ENCODE results near the gene TMEM38B. TPM values are rescaled to one million over a fixed set of nuclear protein-coding genes. Genes with fewer than 3 reads are reported as not detected.
"Not testable (repeated sequence)": the region's sequence is repeated elsewhere in the genome, so short reads cannot be mapped to it uniquely, and the experiment has no call there.

The TMEM38B gene
- total and polyA plus RNA-seq, 2 of the 8 experiments (the other 6 are each of a cell fraction or from before 2014, with no cell fraction given): 10.6 to 12.4 TPM

DNA sequence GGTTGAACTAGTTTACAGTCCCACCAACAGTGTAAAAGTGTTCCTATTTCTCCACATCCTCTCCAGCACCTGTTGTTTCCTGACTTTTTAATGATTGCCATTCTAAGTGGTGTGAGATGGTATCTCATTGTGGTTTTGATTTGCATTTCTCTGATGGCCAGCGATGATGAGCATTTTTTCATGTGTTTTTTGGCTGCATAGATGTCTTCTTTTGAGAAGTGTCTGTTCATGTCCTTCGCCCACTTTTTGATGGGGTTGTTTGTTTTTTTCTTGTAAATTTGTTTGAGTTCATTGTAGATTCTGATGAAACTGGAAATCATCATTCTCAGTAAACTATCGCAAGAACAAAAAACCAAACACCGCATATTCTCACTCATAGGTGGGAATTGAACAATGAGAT is 9.3 kb downstream of the TMEM38B start:
- FAIRE-seq; H2AK5ac ChIP-seq (ENCODE audit: low read depth, low read length); POLR2A ChIA-PET (ENCODE audit: partially characterized antibody); H3K4me3 ChIP-seq (ENCODE audit: extremely low read depth in 1 of 4, insufficient read depth in 2 of 4, low read depth in 3 of 4, low read length in 4 of 4); H4K8ac ChIP-seq (ENCODE audit: extremely low read depth, insufficient read depth, low read length); H2BK12ac ChIP-seq (ENCODE audit: low read depth, low read length); H4K20me1 ChIP-seq (replicated peaks in 1 of 2; ENCODE audit: control insufficient read depth in 1 of 2, insufficient read depth in 2 of 2, low read length in 2 of 2); H2BK15ac ChIP-seq (ENCODE audit: low read length); H2AFZ ChIP-seq (ENCODE audit: low read length); H3K9ac ChIP-seq (replicated peaks in 1 of 4; ENCODE audit: extremely low read depth in 1 of 4, low read depth in 3 of 4, low read length in 3 of 4); H4K91ac ChIP-seq (replicated peaks; ENCODE audit: insufficient read length, low read length); H3K4ac ChIP-seq (replicated peaks; ENCODE audit: insufficient read length, low read depth, low read length); H3K23ac ChIP-seq (ENCODE audit: insufficient read length); DNase-seq (ENCODE audit: low read depth in 1 of 2, low spot score in 2 of 2); H4K5ac ChIP-seq (ENCODE audit: insufficient read length, low read depth, low read length); H3K4me2 ChIP-seq (ENCODE audit: insufficient read depth in 1 of 2, low read depth in 2 of 2, low read length in 2 of 2); H3K36me3 ChIP-seq (ENCODE audit: control insufficient read depth in 2 of 4, insufficient read depth in 4 of 4, low read length in 3 of 4); CTCF ChIA-PET (ENCODE audit: partially characterized antibody); H3K9me3 ChIP-seq (ENCODE audit: insufficient read depth in 2 of 2, low read depth in 1 of 2, low read length in 1 of 2); H3K79me2 ChIP-seq (ENCODE audit: control insufficient read depth in 1 of 2, insufficient read depth in 2 of 2, low read length in 2 of 2); H3K27ac ChIP-seq (ENCODE audit: low read depth, low read length); H3K4me1 ChIP-seq (replicated peaks in 1 of 4; ENCODE audit: control insufficient read depth in 3 of 4, insufficient read depth in 4 of 4, low read length in 3 of 4); H2BK20ac ChIP-seq (ENCODE audit: low read length); H3K23me2 ChIP-seq (ENCODE audit: low read depth, low read length); H3K79me1 ChIP-seq (ENCODE audit: low read depth, low read length); H3K14ac ChIP-seq (ENCODE audit: insufficient read length); H3K18ac ChIP-seq (ENCODE audit: extremely low read depth, low read length); H3K27me3 ChIP-seq (replicated peaks in 1 of 4; ENCODE audit: control insufficient read depth in 3 of 4, extremely low read depth in 1 of 4, insufficient read depth in 3 of 4, low read length in 3 of 4); H2BK5ac ChIP-seq (ENCODE audit: low read depth, low read length); H3K56ac ChIP-seq (replicated peaks; ENCODE audit: insufficient read length, low read depth, low read length); H2BK120ac ChIP-seq (replicated peaks; ENCODE audit: low read depth, low read length): not testable (repeated sequence)
- WGBS, 2 experiments (ENCODE audit: extremely low coverage in 1 of 2, insufficient coverage in 1 of 2, insufficient read length in 1 of 2, insufficient replicate concordance in 2 of 2, low coverage in 1 of 2, low lambda C conversion rate in 2 of 2, missing lambda C conversion rate in 1 of 2): 92% methylated on average over 4 of the region's 4 CpGs; no CpG with 5 or more reads in 1 of the 2 experiments
